NB4 (cell line): ENCODE measurements around the gene CDK14.
"Not testable (repeated sequence)": the region's sequence is repeated elsewhere in the genome, so short reads cannot be mapped to it uniquely, and the experiment has no call there.

Source experiments
- MAX ChIP-seq: IDR thresholded peaks from 2 replicates; pipeline ENCODE4 v1.6.1; 2011; ENCODE audit warnings: low read depth, low read length
- MYC ChIP-seq: IDR thresholded peaks from 2 replicates; pipeline ENCODE4 v1.6.1; 2011; ENCODE audit warnings: low read depth, low read length
- POLR2A ChIP-seq: IDR thresholded peaks from 2 replicates; pipeline ENCODE4 v1.6.1; 2011; ENCODE audit warnings: mild to moderate bottlenecking; ENCODE audit not compliant: insufficient read length; ENCODE audit errors: extremely low read depth
- TF ChIP-seq, protein P1 (sequence below): IDR thresholded peaks from one replicate; pipeline ENCODE4 v1.5.1; 2012; ENCODE audit warnings: low read depth, low read length

DNA sequence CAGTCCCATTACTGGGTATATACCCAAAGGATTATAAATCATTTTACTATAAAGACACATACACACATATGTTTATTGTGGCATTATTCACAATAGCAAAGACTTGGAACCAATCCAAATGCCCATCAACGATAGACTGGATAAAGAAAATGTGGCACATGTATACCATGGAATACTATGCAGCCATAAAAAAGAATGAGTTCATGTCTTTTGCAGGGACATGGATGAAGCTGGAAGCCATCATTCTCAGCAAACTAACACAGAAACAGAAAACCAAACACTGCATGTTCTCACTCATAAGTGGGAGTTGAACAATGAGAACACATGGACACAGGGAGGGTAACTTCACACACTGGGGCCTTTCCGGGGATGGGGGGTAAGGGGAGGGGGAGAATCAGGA is 219.4 kb downstream of the CDK14 start:
- TF ChIP-seq, protein P1, sequence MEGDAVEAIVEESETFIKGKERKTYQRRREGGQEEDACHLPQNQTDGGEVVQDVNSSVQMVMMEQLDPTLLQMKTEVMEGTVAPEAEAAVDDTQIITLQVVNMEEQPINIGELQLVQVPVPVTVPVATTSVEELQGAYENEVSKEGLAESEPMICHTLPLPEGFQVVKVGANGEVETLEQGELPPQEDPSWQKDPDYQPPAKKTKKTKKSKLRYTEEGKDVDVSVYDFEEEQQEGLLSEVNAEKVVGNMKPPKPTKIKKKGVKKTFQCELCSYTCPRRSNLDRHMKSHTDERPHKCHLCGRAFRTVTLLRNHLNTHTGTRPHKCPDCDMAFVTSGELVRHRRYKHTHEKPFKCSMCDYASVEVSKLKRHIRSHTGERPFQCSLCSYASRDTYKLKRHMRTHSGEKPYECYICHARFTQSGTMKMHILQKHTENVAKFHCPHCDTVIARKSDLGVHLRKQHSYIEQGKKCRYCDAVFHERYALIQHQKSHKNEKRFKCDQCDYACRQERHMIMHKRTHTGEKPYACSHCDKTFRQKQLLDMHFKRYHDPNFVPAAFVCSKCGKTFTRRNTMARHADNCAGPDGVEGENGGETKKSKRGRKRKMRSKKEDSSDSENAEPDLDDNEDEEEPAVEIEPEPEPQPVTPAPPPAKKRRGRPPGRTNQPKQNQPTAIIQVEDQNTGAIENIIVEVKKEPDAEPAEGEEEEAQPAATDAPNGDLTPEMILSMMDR = not testable (repeated sequence)
- TF ChIP-seq POLR2A, MAX, MYC: not testable (repeated sequence)
